Liver (tissue), 3 donors: ENCODE data around the gene MED12.

Experiments
- ATF3 ChIP-seq: IDR thresholded peaks from 2 replicates; pipeline ENCODE4 v1.6.1; 2016; ENCODE audit warnings: antibody characterized with exemption
- CTCF ChIP-seq: fragments of 150-350 bp; IDR thresholded peaks from 2 replicates; pipeline ENCODE4 v1.5.1; 2017; ENCODE audit warnings: improper control_type of control experiment, low read depth, low read length; ENCODE audit not compliant: missing input control
- EGR1 ChIP-seq, 2 donors: IDR thresholded peaks; 2 replicates each; pipeline ENCODE4 v1.6.1; 2016 to 2018; ENCODE audit warnings: antibody characterized with exemption in 2 of 2, low read depth in 2 of 2
- FOXA1 ChIP-seq: IDR thresholded peaks from 2 replicates; pipeline ENCODE4 v1.6.1; 2016; ENCODE audit warnings: antibody characterized with exemption
- HNF4G ChIP-seq: IDR thresholded peaks from 2 replicates; pipeline ENCODE4 v1.6.1; 2016; ENCODE audit warnings: antibody characterized with exemption
- JUND ChIP-seq, 2 donors: IDR thresholded peaks; 2 replicates each; pipeline ENCODE4 v1.6.1; 2016; ENCODE audit warnings: antibody characterized with exemption in 2 of 2
- MAX ChIP-seq: IDR thresholded peaks from 2 replicates; pipeline ENCODE4 v1.6.1; 2016; ENCODE audit warnings: antibody characterized with exemption
- NR2F2 ChIP-seq: IDR thresholded peaks from 2 replicates; pipeline ENCODE4 v1.6.1; 2016; ENCODE audit warnings: antibody characterized with exemption
- RAD21 ChIP-seq, 2 donors: IDR thresholded peaks; 2 replicates each; pipeline ENCODE4 v1.6.1; 2016; ENCODE audit warnings: antibody characterized with exemption in 2 of 2, mild to moderate bottlenecking in 2 of 2
- REST ChIP-seq: IDR thresholded peaks from 2 replicates; pipeline ENCODE4 v1.6.1; 2016; ENCODE audit warnings: antibody characterized with exemption, mild to moderate bottlenecking
- RXRA ChIP-seq, 2 donors: IDR thresholded peaks; 2 replicates each; pipeline ENCODE4 v1.6.1; 2017 to 2018; ENCODE audit warnings: antibody characterized with exemption in 2 of 2, mild to moderate bottlenecking in 1 of 2
- SP1 ChIP-seq: IDR thresholded peaks from 2 replicates; pipeline ENCODE4 v1.6.1; 2018; ENCODE audit warnings: antibody characterized with exemption, mild to moderate bottlenecking
- TAF1 ChIP-seq: conservative IDR thresholded peaks from 2 replicates; pipeline ENCODE4 v1.6.1; 2016; ENCODE audit warnings: antibody characterized with exemption, mild to moderate bottlenecking
- YY1 ChIP-seq: IDR thresholded peaks from 2 replicates; pipeline ENCODE4 v1.6.1; 2016; ENCODE audit warnings: antibody characterized with exemption, mild to moderate bottlenecking
- donor health status: healthy.
- donor health status: healthy.

- TF ChIP-seq RXRA (IDR thresholded peaks at IDR 0.05) (no peak), CTCF (no peak), JUND (IDR thresholded peaks at IDR 0.05) (no peak), EGR1 (IDR thresholded peaks at IDR 0.05; ENCODE audit: low read depth in 2 of 2) (no peak), RAD21 (IDR thresholded peaks at IDR 0.05) (no peak), REST (no peak), NR2F2 (no peak), TAF1 (no peak), YY1 (no peak), ATF3 (no peak), SP1 (no peak), MAX (no peak), HNF4G (no peak), FOXA1 (no peak)
Measured at GRCh38 chrX:71182871-71183270, 64.5 kb downstream of the MED12 start.
